Measurements from ENCODE around the gene URB2.
"Not testable (repeated sequence)": the region's sequence is repeated elsewhere in the genome, so short reads cannot be mapped to it uniquely, and the experiment has no call there.

The URB2 gene

GRCh38 chr1:229704157-229704556, 78.1 kb downstream of the URB2 start:
- ATAC-seq (ENCODE audit: low read depth), result no peak
- Mint-ChIP-seq H3K4me1 (no peaks in the 10 kb centered on the region), H3K27me3 (peaks cover 6% of the 10 kb centered on the region)

GRCh38 chr1:229705152-229705551, 79.1 kb downstream of the URB2 start:
- not testable (repeated sequence) for H3K36me3 Mint-ChIP-seq; H3K4me1 Mint-ChIP-seq; H3K27me3 Mint-ChIP-seq; H3K9me3 Mint-ChIP-seq; H3K4me3 Mint-ChIP-seq; H3K27ac Mint-ChIP-seq; DNase-seq (ENCODE audit: low spot score in 2 of 2); ATAC-seq (ENCODE audit: low read depth)

More at GRCh38 chr1:229704157-229704556, 78.1 kb downstream of the URB2 start:
- peaks cover 3% of the 10 kb centered on the region for H3K9me3 Mint-ChIP-seq
- DNase-seq (ENCODE audit: low spot score in 2 of 2), result no peak
- peaks cover 7% of the 10 kb centered on the region for H3K36me3 Mint-ChIP-seq
- no peak overlapping the region for H3K27ac Mint-ChIP-seq
- no peak overlapping the region for H3K4me3 Mint-ChIP-seq

- H3K36me3 Mint-ChIP-seq, H3K9me3 Mint-ChIP-seq, H3K4me3 Mint-ChIP-seq: not testable (repeated sequence)
These were observed 81.1 kb downstream of the URB2 start for GRCh38 chr1:229707127-229707526.

GRCh38 chr1:229709500-229710013, 83.5 kb downstream of the URB2 start:
- Mint-ChIP-seq H3K4me3 (no peak overlapping the region), H3K4me1 (no peaks in the 10 kb centered on the region), H3K36me3 (peaks cover 5% of the 10 kb centered on the region), H3K27me3 (peaks cover 6% of the 10 kb centered on the region), H3K9me3 (peaks cover 3% of the 10 kb centered on the region), H3K27ac (no peak overlapping the region)
- no peak for DNase-seq (ENCODE audit: low spot score in 2 of 2)
- ATAC-seq (ENCODE audit: low read depth), result no peak

More at GRCh38 chr1:229707127-229707526, 81.1 kb downstream of the URB2 start:
- not testable (repeated sequence) for ATAC-seq (ENCODE audit: low read depth); H3K27me3 Mint-ChIP-seq; DNase-seq (ENCODE audit: low spot score in 2 of 2); H3K4me1 Mint-ChIP-seq; H3K27ac Mint-ChIP-seq

Measured in memory B cell (primary cell).